Fibroblast of pulmonary artery (primary cell): ENCODE results near the gene TMEM240.
"Not testable (repeated sequence)": the region's sequence is repeated elsewhere in the genome, so short reads cannot be mapped to it uniquely, and the experiment has no call there.

Experiments used
- DNase-seq: peaks from one replicate; pipeline ENCODE4 v3.0.0-alpha.2; 2010; ENCODE audit warnings: low read depth
- H3K4me3 ChIP-seq: replicated peaks from 2 replicates; pipeline ENCODE4 v1.5.1; 2011; ENCODE audit warnings: low read depth, mild to moderate bottlenecking, control low read depth, low read length, moderate library complexity
- TF ChIP-seq, protein P1 (sequence below): IDR thresholded peaks from 2 replicates; pipeline ENCODE4 v1.5.1; 2011; ENCODE audit warnings: mild to moderate bottlenecking, control low read depth, low read length, inconsistent platforms; ENCODE audit errors: missing control alignments

Gene TMEM240

GRCh38 chr1:1491601-1492000 is 48.8 kb downstream of the TMEM240 start:
- no peak for DNase-seq
- TF ChIP-seq, protein P1, sequence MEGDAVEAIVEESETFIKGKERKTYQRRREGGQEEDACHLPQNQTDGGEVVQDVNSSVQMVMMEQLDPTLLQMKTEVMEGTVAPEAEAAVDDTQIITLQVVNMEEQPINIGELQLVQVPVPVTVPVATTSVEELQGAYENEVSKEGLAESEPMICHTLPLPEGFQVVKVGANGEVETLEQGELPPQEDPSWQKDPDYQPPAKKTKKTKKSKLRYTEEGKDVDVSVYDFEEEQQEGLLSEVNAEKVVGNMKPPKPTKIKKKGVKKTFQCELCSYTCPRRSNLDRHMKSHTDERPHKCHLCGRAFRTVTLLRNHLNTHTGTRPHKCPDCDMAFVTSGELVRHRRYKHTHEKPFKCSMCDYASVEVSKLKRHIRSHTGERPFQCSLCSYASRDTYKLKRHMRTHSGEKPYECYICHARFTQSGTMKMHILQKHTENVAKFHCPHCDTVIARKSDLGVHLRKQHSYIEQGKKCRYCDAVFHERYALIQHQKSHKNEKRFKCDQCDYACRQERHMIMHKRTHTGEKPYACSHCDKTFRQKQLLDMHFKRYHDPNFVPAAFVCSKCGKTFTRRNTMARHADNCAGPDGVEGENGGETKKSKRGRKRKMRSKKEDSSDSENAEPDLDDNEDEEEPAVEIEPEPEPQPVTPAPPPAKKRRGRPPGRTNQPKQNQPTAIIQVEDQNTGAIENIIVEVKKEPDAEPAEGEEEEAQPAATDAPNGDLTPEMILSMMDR = no peak
- H3K4me3 ChIP-seq = no peak overlapping the region

DNA sequence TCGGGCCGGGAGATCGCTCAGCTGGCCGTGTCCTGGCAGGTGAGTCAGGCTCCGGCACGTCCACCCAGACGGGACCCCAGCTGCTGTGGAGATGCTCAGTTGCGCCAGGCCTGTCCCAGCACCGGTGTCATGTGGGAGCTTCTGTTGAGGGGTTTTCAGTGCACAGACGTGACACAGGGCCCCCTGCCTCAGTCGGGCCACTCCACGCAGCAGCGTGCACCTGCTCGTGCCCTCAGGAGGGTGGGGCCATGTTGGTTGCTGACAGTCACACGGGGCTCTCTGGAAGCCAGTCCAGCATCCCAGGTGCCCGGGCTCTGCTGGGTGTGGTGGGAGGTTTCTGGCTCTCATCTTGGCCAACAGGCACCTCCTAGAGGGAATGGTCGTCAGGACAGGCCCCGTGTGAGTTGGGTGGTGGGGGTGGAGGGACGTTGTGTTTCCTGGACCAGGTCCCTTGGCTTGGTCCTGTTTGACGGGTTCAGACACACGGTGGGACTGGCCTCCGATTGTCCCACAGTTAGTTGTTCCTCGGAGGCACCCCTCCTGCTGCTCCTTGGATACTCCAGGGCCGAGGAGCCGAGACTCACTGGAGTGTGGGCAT is 49.7 kb downstream of the TMEM240 start:
- no peak overlapping the region for H3K4me3 ChIP-seq
- DNase-seq = no peak
- TF ChIP-seq, protein P1 = no peak

DNA sequence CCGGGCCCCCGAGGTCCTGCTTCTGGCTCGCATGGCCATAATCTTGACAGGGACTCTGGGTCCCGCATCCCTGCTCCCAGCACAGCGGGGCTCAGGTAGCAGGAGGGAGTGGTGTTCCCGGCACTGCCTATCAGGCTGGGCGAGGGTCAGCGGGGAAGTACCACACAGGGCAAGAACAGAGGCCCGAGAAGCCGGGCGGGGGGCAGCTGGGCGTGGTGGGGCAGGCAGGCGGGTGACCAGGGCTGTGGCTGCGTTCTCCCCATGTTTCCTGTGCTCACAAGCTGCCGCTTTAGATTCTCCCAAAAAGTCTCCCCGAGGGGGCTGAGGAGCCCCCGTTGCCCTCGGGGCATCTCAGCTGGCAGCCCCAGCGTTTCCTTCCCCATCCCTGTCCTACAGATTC is 50.6 kb downstream of the TMEM240 start:
- DNase-seq = no peak
- TF ChIP-seq, protein P1 = no peak
- H3K4me3 ChIP-seq = no peak overlapping the region

DNA sequence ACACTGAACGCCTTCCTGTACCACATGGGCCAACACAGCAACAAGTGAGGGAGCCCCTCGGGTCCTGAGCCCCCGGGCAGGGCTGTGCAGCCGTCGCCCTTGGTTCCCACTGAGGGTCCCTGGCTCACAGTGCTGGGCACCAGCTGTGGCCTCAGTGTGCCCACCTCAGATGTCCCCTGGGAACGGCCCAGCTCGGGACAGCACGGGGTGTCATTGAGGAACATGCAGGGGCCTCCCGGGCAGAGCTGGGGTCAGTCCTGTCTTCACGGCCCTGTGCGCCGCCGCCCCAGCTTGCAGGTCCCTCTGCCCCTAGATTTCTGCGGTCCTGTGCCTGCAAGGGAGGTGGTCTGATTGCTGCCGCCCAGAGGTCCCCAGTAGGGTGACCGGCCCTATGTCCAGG is 51.2 kb downstream of the TMEM240 start:
- TF ChIP-seq, protein P1 = no peak
- no peak overlapping the region for H3K4me3 ChIP-seq
- no peak for DNase-seq

GRCh38 chr1:1487701-1488100 is 52.7 kb downstream of the TMEM240 start:
- TF ChIP-seq, protein P1 = no peak
- DNase-seq = no peak

DNA sequence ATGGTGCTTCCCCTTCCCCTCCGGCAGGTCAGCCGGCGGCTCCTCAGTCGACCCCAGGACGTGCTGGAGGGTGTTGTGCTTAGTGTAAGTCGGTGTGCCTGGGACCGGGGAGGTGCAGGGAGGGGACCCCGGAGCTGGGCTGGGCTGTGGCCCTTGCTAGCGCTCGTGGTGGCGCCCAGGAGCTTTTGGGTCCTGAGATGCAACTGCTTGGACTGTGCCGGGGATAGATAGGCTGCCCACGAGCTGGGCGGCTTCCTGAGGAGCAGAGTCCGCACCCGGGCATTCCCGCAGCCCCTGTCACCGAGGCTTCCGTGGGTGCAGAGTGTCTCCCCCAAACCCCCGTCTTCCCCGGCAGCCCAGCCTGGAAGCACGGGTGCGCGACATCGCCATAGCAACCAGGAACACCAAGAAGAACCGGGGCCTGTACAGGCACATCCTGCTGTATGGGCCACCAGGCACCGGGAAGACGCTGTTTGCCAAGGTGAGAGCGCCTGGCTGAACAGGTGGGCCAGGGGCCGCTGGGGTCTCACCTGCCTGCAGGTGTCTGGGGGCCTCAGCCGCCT is 54.6 kb downstream of the TMEM240 start:
- not testable (repeated sequence) for H3K4me3 ChIP-seq, DNase-seq

More at GRCh38 chr1:1487701-1488100, 52.7 kb downstream of the TMEM240 start:
- no peak overlapping the region for H3K4me3 ChIP-seq

DNA sequence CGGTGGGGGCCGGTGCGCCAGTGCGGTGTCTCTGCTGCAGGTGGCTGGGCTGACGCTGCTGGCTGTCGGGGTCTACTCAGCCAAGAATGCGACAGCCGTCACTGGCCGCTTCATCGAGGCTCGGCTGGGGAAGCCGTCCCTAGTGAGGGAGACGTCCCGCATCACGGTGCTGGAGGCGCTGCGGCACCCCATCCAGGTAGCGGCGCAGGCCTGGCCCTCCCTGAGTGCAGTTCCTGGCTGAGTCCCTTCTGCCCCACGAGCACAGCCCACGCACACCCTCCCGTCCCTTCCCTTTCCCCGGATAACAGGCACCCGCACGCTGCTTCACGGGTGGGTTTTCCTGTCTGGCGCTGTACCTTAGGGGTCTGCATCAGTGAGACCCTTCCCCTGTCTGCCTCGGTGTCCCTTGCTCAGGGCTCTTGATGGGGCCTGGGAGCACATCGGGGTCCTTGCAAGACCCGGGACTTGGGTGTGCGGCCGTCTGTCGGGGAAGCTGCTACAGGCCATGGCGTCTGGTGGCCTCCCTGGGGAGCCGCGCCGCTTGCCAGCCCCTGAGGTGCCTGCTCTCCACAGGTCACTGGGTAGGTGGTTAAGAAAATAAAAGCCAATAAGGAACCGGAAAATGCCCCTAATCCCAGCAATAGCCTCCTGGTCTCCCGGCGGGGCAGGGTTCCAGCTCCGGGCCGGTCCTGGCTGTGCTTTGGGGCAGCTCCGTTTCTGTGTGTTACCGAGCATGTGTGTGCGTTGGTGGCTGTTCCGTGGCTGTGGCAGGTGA is 55.3 kb downstream of the TMEM240 start:
- H3K4me3 ChIP-seq, DNase-seq: not testable (repeated sequence)
